ENCODE results near the gene ADAM29.

- TF ChIP-seq PPARA (CRISPR knock-in tag; IDR thresholded peaks at IDR 0.05; ENCODE audit: borderline replicate concordance) (no peak), ZC3H10 (CRISPR knock-in tag; IDR thresholded peaks at IDR 0.05) (no peak), RARB (CRISPR knock-in tag; IDR thresholded peaks at IDR 0.05) (no peak), ESRRG (CRISPR knock-in tag; IDR thresholded peaks at IDR 0.05) (no peak), TCF4 (CRISPR knock-in tag; IDR thresholded peaks at IDR 0.05; ENCODE audit: borderline replicate concordance) (no peak), BACH2 (CRISPR knock-in tag; IDR thresholded peaks at IDR 0.05; ENCODE audit: borderline replicate concordance) (no peak), SNAI2 (CRISPR knock-in tag; IDR thresholded peaks at IDR 0.05) (no peak), ZNF70 (CRISPR knock-in tag; IDR thresholded peaks at IDR 0.05) (no peak), ZNF565 (CRISPR knock-in tag; conservative IDR thresholded peaks at IDR 0.05; ENCODE audit: low read depth) (no peak), GLIS3 (CRISPR knock-in tag; IDR thresholded peaks at IDR 0.05) (no peak)
- TF ChIP-seq, protein P1, sequence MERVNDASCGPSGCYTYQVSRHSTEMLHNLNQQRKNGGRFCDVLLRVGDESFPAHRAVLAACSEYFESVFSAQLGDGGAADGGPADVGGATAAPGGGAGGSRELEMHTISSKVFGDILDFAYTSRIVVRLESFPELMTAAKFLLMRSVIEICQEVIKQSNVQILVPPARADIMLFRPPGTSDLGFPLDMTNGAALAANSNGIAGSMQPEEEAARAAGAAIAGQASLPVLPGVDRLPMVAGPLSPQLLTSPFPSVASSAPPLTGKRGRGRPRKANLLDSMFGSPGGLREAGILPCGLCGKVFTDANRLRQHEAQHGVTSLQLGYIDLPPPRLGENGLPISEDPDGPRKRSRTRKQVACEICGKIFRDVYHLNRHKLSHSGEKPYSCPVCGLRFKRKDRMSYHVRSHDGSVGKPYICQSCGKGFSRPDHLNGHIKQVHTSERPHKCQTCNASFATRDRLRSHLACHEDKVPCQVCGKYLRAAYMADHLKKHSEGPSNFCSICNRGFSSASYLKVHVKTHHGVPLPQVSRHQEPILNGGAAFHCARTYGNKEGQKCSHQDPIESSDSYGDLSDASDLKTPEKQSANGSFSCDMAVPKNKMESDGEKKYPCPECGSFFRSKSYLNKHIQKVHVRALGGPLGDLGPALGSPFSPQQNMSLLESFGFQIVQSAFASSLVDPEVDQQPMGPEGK (CRISPR knock-in tag; IDR thresholded peaks at IDR 0.05; ENCODE audit: borderline replicate concordance): no peak
These were observed 17.4 kb downstream of the ADAM29 start for GRCh38 chr4:174935607-174936006.

All from SK-N-SH treated with all-trans-retinoic acid at 6 μM for 48 hours (cell line).